Measurements from ENCODE around the gene C10orf71. TPM values are rescaled to one million over a fixed set of nuclear protein-coding genes. Genes with fewer than 3 reads are reported as not detected.

The C10orf71 gene
- total RNA-seq, 1 experiment from 2014 or later, result not detected

DNA sequence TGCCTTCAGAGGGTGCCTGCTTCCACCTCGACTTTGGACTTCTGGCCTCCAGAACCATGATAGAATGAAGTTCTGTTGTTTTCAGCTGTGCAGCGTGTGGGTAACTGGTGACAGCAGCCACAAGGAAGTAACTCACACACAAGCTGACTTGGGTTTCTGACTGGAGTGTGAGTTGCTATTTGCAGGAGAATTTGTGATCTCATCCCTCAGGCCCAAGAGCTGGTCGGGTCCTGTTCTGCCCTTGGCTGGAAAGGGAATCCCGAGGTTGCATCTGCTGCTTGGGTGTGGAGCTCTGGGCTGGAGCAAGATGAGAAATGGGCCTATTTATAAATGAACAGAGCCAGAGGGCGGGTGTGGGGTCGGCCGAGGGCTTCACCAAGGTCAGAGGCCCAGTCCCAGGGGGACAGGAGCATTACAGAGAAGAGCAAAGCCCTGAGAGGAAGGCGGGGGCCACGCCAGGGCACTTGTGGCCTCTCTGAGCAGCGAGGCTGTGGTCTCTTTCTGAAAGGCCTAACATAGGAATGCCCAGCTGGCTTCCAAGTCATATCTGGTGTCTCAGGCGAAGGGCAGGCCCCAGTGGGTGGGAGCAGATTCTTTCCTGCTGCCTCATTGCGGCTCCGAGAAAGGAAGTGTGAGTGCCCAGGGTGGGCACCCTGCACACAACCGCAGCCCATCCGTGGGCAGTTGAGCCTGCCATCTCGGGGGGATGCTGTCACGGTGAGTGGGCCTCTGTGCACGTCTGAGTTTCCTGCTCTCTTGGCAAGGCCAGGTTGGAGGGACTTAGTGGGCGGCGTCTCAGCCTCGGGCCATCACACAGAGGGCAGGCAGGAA is 26.5 kb upstream of the C10orf71 start:
- in situ Hi-C loops (cut with HindIII; ENCODE audit: low pct_unique_long_range_greater_than_20kb, low sequenced_read_pairs), result no loop called here
- DNase-seq (ENCODE audit: low read depth), result no peak

DNA sequence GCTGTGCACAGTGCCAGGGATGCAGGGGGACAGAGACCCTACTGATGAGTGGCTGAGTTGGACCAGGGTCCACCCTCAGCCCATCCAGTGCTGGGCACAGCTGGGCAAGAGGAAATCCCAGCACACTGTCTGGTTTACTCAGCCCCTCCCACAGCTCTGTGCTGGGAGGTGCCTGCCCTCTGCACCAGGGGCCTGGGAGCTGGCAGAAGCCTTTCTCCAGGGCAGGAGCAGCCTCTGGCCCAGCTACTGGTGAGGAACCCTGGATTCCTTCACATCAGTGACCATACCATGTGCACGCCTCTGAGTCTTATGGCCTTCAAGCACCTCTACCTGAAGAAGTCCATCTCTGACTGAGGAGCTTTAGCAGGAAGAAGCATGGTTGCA is 25.9 kb upstream of the C10orf71 start:
- no peak for DNase-seq (ENCODE audit: low read depth)
- in situ Hi-C loops (cut with HindIII; ENCODE audit: low pct_unique_long_range_greater_than_20kb, low sequenced_read_pairs), result no loop called here

DNA sequence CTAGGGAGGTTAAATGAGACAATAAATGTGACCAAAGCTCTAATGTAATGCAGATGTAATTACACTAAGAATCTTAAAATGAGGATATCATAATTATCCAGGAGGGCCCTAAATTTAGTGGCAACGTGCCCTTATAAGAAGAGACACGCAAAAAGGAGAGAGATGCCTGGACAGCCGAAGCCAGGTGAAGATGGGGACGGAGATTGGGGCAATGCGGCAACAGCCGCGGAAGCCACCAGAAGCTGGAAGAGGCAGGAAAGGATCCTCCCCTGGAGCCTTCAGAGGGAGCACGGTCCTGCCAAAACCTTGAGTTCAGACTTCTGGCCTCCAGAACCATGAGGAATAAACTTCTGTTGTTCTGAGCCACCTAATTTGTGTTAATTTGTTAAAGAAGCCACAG is 25.3 kb upstream of the C10orf71 start:
- no peak for DNase-seq (ENCODE audit: low read depth)
- in situ Hi-C loops (cut with HindIII; ENCODE audit: low pct_unique_long_range_greater_than_20kb, low sequenced_read_pairs), result no loop called here

DNA sequence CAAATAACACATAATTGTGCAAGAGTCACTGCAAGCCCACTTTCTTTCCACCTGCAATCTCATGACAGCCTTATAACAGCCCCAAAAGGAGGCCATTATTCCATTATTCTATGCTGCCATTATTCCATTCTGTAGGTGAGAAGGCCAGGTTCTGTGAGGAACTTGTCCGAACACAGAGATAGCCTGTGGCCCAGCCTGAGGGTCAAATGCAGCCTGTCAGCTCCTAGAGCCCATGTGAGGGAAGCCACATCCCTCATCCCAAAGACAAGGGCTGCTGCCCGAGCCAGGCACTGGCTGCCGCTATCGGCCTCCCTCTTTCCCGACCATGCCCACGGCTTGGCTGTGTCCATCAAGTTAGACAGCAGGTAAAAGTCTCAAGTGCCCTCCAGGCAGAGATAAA is 24.1 kb upstream of the C10orf71 start:
- no peak for DNase-seq (ENCODE audit: low read depth)
- in situ Hi-C loops (cut with HindIII; ENCODE audit: low pct_unique_long_range_greater_than_20kb, low sequenced_read_pairs), result no loop called here

DNA sequence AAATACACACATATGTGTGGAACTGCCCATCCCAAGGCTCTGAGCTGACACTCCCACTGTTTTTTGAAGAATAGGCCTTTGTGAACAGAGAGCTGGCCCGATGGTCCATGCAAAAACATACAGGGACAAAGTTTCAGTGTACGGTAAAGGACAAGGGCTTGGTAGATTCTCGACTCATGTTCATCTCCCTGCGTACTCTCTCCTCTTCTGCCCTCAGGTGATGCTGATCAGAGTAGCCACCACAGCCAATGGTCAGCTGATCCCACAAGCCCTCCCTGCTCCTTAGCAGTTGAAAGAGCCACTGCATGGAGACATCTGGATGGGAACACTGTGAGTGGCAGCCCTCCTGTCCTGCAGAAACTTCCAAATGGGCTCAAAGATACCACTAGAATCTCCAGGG is 23.1 kb upstream of the C10orf71 start:
- in situ Hi-C loops (cut with HindIII; ENCODE audit: low pct_unique_long_range_greater_than_20kb, low sequenced_read_pairs), result no loop called here

DNA sequence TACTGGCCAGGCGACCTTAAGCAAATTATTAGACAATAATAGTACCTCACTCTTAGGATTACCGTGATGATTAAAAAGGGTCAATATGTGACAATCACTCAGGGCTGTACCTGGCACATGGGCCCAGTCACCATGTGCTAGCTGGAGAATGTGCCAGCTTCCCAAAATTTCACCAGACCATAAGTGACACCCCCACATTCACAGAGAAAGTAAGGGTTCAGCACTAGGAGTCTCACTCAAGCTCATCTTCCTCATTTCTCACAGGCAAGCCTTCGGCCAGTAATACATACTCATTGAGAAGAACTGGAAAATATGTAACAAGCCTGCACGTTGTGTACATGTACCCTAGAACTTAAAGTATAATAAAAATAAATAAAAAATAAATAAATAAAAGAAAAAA is 22.4 kb upstream of the C10orf71 start:
- in situ Hi-C loops (cut with HindIII; ENCODE audit: low pct_unique_long_range_greater_than_20kb, low sequenced_read_pairs), result no loop called here
- DNase-seq (ENCODE audit: low read depth), result no peak

More for the DNA sequence above, 23.1 kb upstream of the C10orf71 start:
- no peak for DNase-seq (ENCODE audit: low read depth)

DNA sequence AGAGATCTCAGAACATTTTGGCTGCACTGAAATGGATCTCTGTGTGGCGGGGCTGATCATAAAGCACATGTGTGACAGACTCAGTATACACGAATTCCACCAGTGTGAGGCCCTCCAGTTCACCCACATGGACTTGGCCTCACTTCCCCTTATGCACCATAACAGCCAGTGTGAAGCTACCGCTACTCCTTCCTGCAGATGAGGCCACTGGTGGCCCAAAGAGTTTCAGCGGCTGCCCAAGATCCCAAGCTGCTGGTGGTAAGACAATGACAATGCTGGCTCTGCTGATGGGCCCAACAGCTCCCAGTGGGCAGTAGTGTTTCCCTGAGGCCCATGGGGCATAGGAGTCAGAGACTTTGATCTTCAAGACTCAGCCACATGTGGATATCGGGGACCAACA is 21.0 kb upstream of the C10orf71 start:
- no peak for DNase-seq (ENCODE audit: low read depth)
- in situ Hi-C loops (cut with HindIII; ENCODE audit: low pct_unique_long_range_greater_than_20kb, low sequenced_read_pairs), result no loop called here

DNA sequence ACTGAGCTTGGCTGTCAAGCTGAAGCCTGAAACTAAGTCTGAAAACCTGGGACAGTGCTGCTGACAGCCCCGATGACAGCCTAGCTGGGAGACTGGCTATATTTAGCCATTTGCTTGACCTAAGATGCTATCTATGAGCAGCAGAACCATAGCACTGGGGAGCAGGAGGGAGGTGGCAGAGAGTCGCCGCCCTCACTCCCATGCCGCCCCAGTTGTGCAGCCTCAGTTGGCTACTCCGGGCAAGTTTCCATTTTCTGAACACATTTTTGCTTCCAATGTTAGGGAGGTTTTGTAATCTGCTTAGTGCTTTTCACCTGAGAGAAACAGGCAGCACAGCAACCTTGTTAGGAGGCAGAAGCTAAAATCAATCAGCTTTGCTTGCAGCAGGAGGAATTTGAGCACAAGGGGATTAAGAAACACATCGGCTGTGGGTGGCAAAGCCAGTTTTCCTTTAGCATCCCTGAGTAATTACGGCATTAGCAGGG is 20.4 kb upstream of the C10orf71 start:
- in situ Hi-C loops (cut with HindIII; ENCODE audit: low pct_unique_long_range_greater_than_20kb, low sequenced_read_pairs), result no loop called here
- no peak for DNase-seq (ENCODE audit: low read depth)

DNA sequence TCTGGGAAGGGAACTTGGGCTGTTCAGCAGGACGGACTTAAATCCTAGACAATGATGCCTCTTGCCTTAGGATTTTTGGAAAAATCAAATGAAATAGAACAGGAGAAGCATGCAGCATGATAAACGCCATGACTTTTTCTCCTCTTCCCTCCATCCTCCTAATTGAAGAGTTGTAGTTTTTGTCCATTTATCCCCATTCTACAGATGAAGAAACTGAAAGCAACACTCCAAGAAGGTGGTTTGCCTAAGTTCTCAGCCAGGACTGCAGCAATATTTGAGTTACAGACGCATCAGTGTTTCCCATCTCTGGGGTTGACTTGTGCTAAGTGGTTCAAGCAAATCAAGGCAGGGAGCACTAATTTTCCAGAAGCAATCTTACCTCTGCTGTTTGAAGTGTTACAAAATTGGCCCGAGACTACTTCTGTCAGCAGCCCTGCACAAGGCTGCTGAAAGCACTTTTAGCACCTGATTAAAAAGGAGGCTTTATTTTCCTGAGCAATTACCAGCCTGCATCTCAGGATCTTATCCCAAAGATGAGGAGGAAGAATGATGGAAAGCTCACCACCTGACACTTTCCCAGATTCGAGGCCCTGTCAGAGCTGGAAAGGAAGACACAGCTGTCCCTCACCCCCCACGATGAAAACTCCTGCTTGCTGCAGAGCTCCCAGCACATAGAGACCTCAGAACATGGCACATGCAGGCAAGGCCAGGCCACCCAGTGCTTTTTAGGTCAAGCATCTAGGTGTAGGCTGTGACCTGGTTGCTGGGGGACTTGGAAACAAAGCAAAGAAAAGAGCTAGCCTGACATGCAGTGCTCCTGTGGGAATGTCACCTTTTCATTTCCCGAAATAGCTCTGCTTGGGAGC is 19.7 kb upstream of the C10orf71 start:
- DNase-seq (ENCODE audit: low read depth), result no peak
- in situ Hi-C loops (cut with HindIII; ENCODE audit: low pct_unique_long_range_greater_than_20kb, low sequenced_read_pairs), result no loop called here

DNA sequence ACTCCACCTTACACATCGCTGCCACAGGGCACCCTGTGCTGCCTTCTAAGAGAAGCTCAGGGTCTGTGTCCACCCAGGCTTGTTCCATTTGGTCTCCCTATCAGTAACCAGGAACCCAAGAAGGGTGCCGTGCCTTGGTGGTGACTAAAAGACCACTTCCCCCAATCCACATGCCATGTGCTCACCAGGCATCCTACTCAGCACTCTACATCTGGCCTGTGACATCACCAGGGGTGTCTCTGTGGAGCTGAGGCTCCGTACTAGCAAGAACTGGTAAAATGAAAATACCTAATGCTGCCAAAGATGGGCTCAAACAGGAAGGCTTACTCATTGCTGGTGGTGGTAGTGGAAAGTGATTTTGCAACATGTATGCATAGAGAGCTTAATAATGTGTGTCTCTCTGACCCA is 19.0 kb upstream of the C10orf71 start:
- DNase-seq (ENCODE audit: low read depth), result no peak
- in situ Hi-C loops (cut with HindIII; ENCODE audit: low pct_unique_long_range_greater_than_20kb, low sequenced_read_pairs), result no loop called here

DNA sequence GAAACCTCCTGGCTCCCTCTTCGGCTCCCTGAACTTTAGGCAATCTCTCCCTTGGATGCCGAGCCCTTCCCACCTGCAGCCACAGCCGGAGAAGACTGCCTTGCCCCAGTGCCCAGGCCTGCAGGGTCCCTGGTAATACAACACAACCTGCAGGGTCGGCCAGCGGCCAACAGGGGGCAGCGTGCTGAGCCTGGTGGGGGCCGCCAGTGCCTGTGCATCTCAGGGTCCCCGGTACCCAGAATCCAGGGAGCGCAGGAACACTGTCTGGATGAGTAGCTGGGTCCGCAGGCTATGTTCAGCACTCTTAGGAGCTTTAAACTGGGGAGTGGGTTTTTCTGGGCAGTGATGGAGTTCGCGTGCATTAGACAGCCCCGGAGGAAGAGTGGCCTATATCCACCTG is 17.5 kb upstream of the C10orf71 start:
- DNase-seq (ENCODE audit: low read depth), result no peak
- in situ Hi-C loops (cut with HindIII; ENCODE audit: low pct_unique_long_range_greater_than_20kb, low sequenced_read_pairs), result no loop called here

DNA sequence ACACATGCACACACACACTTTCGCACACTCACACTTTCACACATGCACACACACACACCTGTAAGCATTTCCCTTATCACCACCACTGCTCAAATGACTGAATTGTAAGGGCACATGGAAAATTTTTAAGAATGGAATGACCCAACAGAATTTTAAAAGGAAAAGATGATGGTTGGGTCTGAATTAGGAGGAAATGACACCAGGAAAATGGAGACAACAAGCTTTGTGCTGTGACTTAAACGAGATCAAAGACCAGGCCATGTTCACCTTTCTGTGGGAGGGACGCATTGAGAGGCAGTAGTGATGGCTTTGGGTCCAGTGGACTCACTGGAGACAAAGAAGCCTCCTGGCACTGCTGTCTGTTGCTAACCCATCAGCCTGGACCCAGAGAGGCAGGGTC is 16.7 kb upstream of the C10orf71 start:
- in situ Hi-C loops (cut with HindIII; ENCODE audit: low pct_unique_long_range_greater_than_20kb, low sequenced_read_pairs), result no loop called here

DNA sequence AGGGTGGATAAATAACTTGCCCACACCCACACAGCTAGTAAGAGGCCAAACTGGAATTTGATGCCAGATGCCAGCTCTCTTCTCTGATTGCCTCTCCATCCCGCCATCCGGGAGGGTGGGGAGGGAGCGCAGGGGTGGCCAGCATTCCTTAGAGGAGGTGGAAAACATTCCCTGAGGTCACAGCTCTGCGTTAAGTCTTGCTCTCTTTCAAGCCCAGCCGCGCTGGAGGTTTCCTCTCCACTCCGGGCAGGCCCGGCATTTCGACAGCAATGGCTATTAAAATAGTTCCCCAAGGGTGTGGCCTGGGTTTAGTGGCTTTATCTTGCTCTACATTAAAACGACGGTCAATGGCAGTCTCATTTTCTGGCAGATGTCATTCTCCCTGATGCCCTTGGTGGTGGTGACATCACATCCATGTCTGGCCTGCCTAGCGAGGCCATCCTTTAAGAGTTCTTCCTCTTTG is 16.1 kb upstream of the C10orf71 start:
- in situ Hi-C loops (cut with HindIII; ENCODE audit: low pct_unique_long_range_greater_than_20kb, low sequenced_read_pairs), result no loop called here
- DNase-seq (ENCODE audit: low read depth), result no peak

More for the DNA sequence above, 16.7 kb upstream of the C10orf71 start:
- DNase-seq (ENCODE audit: low read depth), result no peak

DNA sequence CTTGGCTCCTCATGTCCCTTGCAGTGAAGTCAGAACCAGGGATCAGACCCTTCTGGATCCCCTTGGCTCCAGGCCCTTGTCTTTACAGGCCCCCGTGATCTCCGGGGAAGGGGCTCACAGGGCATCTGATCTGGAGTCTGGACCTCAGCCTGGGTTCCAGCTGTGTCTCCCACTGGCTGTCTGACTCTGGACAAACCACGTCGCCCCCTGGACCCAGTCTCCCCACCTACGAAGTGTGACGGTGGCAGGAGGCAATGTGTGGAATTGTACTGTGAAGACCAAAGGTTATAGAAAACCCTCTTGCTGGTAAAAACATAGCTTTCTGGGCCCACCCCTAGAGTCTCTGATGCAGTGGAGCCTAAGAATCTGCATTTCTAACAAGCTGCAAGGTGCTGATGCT is 15.5 kb upstream of the C10orf71 start:
- in situ Hi-C loops (cut with HindIII; ENCODE audit: low pct_unique_long_range_greater_than_20kb, low sequenced_read_pairs), result no loop called here
- no peak for DNase-seq (ENCODE audit: low read depth)

DNA sequence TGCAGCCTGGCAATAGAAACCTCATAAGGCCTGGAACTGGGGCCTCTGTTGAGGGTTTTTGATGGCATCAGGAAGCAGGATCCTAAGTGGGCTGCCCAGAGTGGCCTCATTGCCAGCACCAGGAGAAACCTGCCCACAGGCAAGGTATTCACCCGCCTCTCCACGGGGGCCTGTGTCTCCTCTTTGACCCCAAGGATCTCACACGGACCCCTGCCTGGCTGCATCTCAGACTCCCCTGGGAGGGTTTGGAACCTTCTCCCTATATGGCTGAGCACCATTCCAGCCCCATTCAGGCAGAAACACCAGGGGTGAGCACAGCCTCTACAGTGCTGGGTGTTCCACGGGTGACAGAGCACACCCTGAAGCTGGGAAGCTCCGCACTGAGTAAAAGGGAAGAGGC is 14.6 kb upstream of the C10orf71 start:
- no peak for DNase-seq (ENCODE audit: low read depth)
- in situ Hi-C loops (cut with HindIII; ENCODE audit: low pct_unique_long_range_greater_than_20kb, low sequenced_read_pairs), result no loop called here

DNA sequence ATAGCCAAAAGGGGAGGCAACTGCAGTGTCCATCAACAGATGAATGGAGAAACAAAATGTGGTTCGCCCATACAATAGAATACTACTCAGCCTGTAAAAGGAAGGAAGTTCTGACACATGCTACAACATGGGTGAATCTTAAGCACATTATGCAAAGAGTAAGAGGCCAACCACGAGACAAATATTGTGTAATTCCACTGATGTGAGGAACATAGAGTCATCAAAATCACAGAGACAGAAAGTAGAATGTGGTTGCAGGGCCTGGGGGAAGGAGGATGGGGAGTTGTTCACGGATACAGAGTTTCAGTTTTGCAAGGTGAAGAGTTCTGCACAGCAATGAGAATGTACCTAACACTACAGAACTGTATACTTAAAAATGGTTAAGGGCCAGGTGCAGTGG is 13.7 kb upstream of the C10orf71 start:
- in situ Hi-C loops (cut with HindIII; ENCODE audit: low pct_unique_long_range_greater_than_20kb, low sequenced_read_pairs), result no loop called here
- DNase-seq (ENCODE audit: low read depth), result no peak

DNA sequence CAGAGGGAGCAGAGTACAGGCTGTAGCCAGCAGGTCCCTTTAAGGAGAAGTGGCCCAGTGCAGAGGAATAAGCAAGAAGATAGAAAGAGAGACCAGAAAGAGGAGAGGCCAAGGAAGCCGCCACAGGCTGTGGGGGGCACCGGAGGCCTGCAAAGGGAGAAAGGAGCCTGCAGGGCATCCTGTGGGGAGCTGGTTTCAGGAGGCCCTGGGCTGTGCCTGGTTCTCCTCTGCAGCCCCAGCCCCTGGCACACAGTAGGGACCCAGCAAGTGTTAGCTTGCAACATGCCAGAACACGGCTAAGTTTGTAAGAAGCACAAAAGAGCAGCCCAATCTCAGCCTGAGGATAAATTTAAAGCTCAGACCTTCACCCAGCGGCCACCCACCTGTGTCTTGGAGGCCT is 12.3 kb upstream of the C10orf71 start:
- DNase-seq (ENCODE audit: low read depth), result no peak
- in situ Hi-C loops (cut with HindIII; ENCODE audit: low pct_unique_long_range_greater_than_20kb, low sequenced_read_pairs), result no loop called here

DNA sequence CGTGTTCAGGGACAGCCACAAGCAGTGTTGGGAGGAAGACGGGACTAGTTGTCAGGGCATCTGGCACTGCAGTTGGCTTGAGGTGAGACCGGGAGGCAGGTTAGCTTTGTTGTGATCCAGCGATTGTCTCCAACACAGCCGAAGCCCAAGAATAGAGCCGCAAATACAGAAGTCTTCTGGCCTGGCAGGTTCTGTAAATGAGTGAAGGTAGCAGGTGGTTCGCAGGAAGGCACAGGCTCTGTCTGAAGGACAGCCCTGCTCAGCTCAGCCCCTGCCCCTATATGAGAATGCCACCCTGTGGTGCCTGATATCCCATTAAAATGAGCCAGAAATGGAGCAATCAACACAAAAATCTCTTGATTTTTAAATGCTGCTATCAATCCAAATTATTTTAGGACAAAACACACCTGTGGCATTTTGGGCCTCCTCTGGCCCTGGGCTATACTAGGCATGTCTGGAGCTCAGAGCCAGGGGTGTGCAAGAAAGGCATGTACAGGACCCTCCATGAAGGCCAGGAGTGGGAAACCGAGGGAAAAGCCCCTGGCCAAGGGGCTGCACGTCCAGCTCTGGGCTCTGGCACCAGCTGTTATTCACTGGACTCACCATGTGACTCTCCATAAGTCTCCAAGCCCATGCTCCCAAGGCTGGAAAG is 11.2 kb upstream of the C10orf71 start:
- DNase-seq (ENCODE audit: low read depth), result no peak
- in situ Hi-C loops (cut with HindIII; ENCODE audit: low pct_unique_long_range_greater_than_20kb, low sequenced_read_pairs), result no loop called here

Measured in Caki2 (cell line).